SHP77 treated with DMSO at 0.1 percent for 48 hours (cell line): ENCODE measurements around the gene NLGN1.

Experiments used
- DNase-seq: peaks from one replicate; lab custom pipeline; 2025; lab: John Stamatoyannopoulos, UW

Gene NLGN1

DNA sequence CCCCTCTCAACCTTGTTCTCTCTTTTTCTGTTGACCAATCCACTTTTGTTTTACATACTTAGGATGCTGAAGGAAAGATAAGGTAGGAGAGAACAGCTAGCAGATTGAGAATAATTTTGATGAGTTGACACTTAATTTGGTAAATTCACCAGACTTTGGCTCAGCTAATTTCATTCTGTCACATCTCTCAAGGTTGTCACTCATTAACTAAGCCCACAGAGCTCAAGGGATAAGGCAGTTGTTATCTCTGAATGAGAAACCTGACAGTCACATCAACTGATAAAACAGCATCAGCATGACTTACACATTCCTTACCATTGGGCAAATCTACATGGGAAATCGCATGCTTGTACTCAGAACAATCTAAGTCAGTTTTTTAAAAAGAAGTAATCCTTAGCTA, 591.4 kb downstream of the NLGN1 start:
- no peak for DNase-seq

DNA sequence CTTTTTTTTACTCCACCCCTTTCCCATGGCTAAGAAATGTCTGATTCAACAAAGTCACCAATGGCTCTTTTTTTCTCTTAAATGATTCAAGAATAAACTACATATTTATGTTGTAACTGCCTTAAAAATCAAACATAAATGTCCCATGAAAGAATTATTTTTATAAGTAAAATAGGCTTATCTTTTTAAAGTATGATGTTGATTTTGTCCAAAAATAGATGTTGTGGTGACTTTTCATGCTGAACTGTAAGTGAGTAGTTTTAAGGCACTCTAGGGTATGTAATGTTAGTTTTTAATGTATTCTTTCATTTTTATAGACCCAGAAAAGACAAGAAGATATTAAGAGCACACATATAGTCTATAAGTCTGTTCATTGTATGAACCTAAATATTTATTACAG, 594.9 kb downstream of the NLGN1 start:
- DNase-seq = no peak

DNA sequence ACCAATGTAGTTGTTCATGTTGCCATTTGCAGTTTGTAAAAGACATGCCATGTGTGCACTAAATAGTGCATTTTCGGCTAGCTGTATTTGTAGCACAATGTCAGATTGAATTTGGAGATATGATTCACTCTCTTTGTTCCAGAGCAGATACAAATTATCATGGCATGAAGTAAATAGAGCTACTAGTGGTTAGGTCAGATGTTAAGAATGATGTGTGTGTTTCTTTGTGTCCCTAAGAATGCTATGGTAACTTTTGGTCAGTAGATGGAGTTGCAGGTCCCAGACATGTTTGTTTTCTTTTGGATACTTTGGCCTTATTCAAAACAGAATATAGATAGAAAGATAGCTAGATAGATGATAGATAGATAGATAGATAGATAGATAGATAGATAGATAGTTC, 595.8 kb downstream of the NLGN1 start:
- no peak for DNase-seq

DNA sequence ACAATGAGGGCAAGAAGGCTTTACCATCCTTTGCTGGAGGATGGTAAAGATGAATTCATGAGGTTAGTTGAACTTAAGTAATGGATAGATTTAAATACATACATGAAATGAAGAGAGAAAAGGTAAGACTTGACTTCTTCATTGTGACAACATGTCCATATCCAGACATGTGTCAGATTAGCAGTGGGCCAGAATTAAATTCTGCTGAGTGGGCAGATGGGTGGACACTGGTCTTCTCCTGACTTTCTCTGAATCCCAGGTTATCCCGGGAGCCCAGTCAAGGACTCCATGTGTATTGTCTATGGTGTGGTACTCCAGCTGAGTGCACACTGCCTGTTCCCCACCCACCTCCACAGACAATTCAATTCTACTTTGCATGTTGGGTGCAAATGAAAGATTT, 603.1 kb downstream of the NLGN1 start:
- DNase-seq = no peak

DNA sequence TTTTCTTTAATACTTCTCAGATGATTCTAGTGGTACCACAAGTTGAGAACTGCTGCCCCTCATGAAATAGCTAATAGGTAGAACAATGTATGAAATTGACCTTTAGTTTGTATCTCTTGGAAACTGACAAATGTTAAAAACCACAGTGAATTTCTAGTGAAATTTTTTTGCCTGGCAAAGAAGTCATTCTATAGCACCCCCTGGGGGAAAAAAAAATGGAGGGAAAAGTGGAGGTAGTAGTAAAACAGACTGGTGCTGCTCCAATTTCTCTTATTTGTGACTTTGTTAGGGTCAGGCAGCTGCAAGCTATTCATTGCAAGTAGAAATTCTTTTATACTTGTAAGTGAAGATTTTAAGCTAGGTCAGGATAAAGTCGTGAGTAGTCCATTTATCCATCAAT, 605.0 kb downstream of the NLGN1 start:
- DNase-seq = no peak

DNA sequence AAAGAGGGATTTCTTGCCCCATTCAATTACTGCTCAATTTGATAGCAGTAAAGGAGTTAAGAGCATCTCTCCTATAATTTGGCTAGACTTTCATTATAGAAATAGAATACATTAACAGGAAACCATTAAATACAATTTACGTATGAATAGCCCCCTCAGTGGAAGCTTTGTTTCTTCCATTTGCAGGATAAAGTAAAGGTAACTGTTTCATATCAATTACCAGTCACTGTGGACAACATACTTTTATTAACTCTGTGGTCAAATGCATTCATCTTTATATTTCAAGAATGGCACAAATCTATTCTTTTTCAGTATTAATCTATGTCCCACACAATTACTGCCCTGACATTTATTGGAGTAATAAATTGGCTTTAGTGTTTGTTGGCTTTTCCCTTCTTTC, 613.4 kb downstream of the NLGN1 start:
- no peak for DNase-seq

DNA sequence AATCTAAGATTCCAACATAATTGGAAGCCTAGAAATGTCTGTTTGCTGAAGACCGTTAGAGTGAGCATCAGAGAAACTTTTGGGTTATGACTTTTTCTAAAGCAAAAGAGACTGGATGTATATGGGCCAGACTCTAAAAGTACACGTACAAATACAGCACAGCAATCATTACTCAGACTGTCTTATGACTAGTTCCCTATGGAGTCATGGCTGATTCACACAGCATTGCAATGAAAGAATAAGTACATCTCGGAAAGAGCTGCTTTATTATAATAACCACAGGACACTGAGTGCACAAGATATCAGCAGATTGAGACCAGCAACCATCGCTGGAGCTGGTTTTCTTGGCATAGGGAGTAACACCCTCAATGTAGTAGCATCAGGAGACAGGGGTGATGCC, 618.6 kb downstream of the NLGN1 start:
- DNase-seq = no peak

DNA sequence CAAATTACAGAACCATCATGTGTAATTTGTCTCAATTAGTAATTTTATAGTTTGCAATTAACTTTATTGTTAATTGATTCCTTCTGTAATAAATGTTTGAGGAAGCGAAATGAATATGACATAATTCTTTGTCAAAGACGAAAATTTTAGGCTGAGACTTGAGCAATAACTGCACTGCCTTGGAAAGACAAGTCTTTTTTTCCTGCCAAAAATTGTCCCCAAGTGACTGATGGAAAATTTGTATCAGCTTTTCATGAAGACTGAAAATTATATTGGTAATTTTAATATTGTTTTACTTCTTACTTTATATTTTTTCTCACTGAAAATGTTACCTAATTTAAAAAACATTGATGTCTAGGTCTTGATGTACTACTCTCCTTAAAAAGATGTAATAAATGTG, 622.6 kb downstream of the NLGN1 start:
- no peak for DNase-seq

DNA sequence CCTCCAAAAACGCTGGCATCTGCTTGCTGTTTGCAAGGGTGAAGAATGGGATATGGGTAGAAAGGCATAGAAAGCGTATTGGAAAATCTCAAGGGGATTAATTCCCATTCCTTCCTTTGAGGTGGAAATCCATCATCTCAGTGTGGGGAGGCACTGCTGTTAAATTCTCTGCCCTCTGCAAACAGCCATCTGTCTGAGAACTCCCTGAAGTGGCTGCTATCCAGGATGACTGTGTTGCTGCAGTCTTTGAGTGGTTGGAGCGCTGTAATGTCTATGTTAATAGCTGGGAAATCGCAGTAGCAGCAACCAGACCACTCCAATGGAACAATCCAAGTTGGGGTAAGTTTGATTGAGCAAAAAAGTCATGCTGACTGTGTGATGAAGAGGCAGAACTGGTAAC, 625.9 kb downstream of the NLGN1 start:
- DNase-seq = no peak

DNA sequence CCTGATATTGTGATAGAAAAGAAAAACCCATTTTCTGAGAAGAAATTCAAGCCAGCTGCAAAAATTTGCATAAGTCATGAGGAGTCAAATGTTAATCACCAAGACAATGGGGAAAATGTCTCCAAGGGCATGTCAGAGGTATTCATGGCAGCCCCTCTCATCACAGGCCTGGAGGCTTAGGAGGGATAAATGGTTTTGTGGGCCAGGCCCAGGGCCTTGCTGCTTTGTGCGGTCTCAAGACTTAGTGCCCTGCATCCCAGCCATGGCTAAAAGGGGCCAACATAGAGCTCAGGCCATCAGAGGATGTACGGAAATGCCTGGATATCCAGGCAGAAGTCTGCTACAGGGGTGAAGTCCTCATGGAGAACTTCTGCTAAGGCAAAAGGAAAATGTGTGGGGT, 631.1 kb downstream of the NLGN1 start:
- no peak for DNase-seq

DNA sequence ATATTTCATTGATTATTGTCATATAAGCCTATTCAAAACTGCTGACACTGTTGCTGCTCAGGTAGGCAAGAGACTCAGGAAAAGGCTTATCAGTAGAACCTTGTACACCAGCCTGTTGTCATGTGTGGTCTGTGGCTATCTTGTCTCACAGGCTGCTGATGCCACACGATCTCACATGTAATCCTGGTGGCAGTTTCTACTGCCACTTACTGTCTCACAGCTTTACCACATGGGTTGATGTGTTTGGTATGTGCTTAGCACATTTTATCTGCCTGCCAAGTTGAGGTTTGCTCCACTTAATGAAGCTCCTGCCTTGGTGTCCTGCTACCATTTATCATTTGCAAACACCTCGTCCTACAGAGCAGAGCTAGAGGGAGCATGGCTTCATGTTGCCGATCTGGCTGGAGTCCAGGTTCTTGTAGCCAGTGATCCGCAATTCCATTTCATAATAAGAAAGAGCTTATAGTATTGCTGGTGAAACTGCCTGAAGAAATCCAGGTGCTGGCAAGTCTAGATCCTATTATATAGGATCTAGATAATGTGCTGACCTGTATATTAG, 637.9 kb downstream of the NLGN1 start:
- no peak for DNase-seq

DNA sequence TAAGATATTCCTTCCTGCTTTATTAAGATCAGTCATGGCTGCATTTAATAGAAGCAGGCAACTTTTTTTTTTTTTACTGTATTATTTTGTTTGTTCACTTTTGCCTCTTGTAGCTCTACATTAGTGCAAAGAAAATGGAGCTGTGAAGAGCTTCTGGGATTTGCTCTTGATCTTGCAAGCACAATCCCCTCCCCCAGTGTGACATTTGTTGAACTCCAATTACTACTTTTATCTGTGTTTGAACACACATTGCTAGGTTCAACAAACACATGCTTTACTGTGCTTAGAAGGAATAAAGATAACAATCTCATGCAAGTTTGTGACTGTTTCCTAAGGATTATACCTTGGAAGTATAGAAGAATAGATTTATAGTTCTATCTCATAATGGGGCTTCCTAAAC, 648.8 kb downstream of the NLGN1 start:
- no peak for DNase-seq

DNA sequence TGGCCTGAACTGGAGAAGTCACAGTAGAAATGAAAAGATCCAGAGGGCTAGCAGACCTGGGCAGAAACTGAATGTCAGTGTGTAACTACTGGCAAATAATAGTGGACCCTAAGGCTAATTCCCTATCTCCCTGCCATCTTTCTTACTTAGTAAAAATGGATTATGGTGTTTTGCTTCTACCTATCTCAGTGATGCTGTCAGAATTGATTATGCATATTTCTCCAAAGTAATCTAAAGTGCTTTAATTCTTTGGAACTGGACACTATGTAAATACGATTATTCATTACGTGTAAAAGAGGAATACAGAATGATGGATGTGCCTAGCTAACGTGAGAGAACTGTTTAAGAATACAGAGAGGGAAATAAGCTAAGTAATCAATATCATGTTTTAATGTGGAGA, 651.9 kb downstream of the NLGN1 start:
- no peak for DNase-seq

DNA sequence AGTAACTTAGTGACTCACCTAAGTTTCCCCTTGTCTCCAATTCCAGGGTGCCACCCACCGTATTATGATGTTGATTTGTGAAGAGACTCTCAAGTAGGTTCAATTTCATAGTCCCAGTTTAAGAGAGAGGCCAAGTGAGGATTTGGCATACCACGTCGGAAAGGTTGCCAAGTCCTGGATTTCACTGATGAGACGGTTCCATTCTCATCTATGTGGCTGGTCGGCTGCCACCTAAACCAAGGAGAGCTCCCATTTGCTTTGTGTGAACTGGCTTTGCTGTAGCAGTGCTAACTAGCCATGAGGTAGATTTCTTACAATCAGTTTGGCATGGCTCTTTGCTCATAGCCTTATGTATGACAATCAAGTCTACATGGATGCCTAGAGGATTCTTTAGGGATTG, 653.6 kb downstream of the NLGN1 start:
- no peak for DNase-seq

DNA sequence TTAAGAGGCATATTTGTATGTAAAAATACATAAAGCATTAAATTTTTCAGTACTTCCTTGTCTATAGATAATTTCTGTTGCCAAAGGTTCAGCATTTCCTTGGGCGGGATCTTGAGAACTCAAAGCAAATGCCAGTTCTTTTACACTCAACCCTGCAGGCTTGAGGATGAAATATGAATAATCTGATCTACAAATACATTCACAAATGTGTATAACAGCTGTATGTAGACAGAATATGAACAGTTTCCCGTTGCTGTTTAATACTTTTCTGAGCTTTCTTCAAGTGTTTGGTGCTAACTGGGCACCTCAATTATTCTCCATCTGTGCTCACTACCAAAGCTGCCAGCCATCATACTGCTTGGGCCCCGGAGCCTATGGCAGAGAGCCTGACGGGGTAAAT, 661.3 kb downstream of the NLGN1 start:
- DNase-seq = no peak

DNA sequence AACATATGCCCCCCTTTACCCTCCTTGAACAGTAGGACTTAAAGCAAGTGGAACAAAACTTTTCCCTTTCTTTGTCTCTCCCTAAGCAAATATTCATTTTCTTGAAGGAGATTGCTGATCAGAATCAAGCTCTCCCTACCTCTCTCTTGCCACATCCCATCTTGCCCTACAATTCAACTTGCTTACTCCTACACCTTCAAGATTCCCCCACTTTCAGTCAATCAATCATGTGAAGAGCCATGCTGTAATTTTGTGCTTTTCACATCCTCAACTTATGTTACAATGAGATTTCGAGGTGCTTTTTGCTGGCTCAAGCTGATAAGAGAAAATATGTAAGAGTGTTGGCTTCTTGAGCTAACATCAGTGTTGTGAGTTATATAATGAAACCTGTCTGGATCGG, 662.9 kb downstream of the NLGN1 start:
- DNase-seq = no peak

DNA sequence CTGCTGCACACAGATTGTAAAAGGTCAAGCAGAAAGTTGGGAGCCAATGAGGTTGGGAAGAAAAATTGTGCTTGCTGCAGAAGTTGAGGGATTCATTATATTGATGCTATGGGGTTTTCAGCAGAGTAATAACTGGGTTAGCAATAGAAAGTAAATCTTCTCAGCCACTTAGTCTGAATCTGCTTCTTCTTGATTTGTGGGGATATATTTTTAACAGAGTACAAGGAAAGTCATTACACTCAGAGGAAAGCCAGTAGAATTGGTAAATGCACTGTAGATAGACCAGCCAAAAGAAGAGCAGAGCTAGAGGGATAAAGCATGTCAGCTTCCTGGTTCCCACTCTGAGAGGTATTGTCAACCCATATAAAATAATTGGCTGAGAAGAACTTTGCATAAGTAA, 663.6 kb downstream of the NLGN1 start:
- DNase-seq = no peak

DNA sequence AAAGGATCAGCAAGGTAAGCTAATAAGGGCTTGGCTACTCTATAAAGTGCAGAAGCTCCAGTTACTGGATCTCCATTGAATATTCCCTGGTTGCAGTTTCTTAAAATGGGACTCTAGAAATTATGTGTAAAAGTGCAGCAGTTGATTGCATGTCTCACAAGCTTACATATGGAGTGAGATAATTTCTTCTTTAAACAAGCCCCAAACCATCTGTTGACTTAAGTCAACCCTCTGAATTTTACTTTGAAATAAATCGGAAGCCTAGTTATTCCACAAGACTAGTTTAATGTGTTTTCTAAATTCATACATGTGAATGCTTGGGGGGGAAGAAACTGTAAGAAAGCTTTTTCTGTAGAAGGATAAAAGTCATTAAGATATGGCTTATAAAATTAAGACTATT, 664.2 kb downstream of the NLGN1 start:
- DNase-seq = no peak

DNA sequence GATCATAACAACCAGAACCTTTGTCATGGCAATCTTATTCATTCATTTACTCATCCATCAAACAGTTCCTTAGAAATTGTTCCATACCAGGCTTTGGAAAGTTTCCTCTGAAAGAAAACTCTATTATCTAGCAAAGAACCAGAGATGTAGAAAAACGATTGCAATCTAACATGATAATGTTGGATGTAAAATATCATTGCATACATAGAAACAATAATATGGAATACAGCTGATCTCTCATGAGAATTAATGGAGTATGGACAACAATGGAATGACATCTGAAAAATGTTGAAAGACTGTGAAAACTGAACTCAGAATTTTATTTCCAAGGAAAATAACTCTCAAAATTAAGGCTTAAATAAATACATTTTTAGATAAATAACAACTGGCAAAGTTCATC, 665.4 kb downstream of the NLGN1 start:
- no peak for DNase-seq

DNA sequence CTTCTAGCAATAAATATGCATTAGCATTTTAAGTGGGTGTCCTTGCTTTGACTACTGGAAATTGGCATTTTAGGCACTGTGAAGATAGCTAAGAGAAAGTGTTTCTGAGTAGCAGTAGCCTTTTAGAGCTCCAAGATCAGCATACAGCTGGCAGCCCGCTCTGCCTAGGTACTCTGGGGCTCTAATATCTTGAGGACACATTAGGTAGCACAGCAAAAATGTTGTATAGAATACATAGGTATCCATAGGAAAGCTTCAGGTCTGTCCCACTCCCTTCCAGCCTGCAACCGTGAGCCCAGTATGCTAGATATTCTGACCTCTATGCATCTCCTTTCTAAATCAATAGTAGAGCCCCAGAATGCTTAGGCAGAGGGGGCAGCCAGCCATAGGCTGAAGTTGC, 670.5 kb downstream of the NLGN1 start:
- DNase-seq = no peak

DNA sequence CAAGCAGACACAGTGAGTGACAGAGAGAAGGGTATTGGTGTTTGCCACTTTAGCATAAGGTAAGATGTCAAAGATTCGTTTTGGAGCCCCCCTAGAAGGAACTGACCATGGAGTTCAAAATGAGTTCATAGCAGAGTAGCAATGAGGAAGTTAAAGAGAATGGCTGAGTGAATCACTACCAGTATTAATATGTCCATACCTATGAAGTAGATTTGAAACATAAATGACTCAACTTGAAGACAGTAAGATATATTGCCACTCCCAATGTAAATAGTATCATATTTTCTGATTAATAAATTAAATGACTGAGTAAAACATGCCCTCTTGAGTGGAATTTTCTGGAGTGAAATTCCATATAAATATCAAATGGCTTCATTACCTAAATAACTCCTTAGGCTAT, 675.1 kb downstream of the NLGN1 start:
- no peak for DNase-seq

DNA sequence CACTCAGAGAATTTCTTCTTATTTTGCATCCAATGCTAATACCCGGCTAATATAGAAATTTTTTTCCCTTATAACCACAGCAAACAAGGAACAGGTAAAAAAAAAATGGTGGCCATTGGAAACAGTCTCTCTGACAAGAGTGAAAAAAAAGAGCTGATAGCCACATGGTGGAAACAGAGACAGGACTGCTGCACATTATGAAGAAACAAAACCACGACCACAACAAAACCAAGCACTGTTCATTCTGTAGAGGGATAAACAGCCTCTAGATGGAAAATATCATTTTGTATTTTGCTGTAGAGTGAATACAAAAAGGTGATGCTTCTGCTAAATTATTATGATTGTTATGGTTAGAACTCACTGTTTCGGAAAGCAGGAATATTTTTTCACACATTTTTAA, 686.2 kb downstream of the NLGN1 start:
- no peak for DNase-seq

DNA sequence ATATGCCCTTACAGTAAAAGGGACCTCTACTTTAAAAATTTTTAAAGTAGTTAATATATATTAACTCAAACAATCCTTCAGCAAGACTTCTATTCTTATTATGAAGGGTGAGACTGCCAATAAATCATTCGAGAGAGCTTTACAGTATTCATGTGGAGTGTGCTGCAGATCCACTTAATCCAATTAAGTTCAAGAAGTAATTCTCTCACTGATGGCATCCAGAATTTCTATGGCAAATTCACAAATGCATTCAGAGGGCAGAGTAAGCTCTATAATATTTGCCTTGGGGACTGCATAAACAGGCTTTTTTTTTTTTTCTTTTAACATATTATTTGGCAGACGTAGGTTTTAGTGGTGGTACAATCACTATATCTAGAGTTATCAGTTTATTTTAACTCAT, 692.0 kb downstream of the NLGN1 start:
- DNase-seq = no peak

DNA sequence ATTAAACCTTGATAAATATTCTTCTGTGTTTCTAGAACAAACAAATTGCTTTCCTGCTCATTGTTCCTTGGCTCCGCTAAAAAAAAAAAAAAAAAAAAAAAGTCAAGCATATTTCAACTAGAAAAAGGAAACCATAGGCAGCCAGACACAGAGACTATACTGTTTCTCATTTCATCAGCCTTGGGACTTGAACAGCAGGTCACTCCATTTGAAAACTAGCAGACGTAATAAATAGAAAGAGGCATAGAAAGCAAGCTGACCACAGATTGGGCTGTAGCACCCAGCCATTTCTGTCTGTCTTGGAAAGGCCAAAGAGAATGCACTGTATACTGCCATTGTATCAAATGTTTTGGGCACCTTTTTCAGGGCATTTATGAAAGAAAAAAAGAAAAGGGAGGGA, 697.1 kb downstream of the NLGN1 start:
- DNase-seq = no peak

DNA sequence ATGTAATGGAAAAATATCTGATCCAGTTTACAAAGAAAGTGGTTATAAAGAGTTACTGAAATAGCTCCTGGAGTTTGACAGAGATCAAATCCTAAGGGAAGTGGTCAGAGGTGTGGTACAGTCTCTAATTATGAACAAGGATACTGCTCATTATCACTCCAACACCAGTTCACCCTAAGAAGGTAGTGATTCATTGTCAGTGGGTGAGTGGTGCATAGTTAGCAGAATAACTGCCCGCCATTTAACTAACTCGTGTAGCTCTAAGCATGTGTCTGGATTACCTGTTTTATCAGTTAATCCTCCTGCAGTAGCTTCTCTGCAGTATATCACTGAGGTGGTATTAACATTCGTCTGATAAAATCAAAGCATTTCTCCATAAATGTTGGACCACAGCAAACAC, 700.1 kb downstream of the NLGN1 start:
- DNase-seq = no peak
